ENCODE results near the gene NUDT3. TPM values are rescaled to one million over a fixed set of nuclear protein-coding genes. Genes with fewer than 3 reads are reported as not detected.

Gene NUDT3
- total RNA-seq, 2 donors from 2014 or later = 22.8 to 24.7 TPM

DNA sequence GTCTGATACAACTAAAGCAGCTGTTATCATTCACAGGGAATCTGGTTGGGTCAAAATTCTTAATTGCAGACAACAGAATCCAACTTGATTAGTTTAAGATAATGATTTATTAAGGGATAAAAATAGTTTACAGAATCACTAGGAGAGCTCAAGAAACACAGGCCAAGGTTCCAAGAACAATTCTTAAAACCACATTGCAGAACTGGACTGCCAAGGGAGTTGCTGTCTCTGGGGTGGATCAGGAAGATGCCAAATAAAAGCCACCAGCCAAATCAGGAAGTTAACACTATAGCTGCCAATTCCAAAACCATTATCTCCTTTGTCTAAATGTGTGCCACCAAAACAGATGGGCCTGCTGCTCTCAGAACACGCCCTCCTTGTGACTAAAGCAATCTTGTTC is 53.7 kb downstream of the NUDT3 start:
- TF ChIP-seq, protein P1, sequence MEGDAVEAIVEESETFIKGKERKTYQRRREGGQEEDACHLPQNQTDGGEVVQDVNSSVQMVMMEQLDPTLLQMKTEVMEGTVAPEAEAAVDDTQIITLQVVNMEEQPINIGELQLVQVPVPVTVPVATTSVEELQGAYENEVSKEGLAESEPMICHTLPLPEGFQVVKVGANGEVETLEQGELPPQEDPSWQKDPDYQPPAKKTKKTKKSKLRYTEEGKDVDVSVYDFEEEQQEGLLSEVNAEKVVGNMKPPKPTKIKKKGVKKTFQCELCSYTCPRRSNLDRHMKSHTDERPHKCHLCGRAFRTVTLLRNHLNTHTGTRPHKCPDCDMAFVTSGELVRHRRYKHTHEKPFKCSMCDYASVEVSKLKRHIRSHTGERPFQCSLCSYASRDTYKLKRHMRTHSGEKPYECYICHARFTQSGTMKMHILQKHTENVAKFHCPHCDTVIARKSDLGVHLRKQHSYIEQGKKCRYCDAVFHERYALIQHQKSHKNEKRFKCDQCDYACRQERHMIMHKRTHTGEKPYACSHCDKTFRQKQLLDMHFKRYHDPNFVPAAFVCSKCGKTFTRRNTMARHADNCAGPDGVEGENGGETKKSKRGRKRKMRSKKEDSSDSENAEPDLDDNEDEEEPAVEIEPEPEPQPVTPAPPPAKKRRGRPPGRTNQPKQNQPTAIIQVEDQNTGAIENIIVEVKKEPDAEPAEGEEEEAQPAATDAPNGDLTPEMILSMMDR (conservative IDR thresholded peaks at IDR 0.05) = no peak
- no peak overlapping the region for H3K27ac Mint-ChIP-seq
- H3K9ac ChIP-seq (ENCODE audit: extremely low read depth, low read length, poor library complexity, severe bottlenecking) = no peak overlapping the region
- no peak overlapping the region for H3K4me3 Mint-ChIP-seq
- peaks cover 11% of the 10 kb centered on the region for H3K36me3 Mint-ChIP-seq (ENCODE audit: low read depth)
- DNase-seq = no peak
- no peak overlapping the region for H3K27ac ChIP-seq (ENCODE audit: low read depth, low read length)
- H3K4me1 ChIP-seq (ENCODE audit: control insufficient read depth, insufficient read depth, low read length) = no peaks in the 10 kb centered on the region
- H3K9me3 Mint-ChIP-seq = no peaks in the 10 kb centered on the region
- H3K27me3 Mint-ChIP-seq (ENCODE audit: insufficient read depth) = no peaks in the 10 kb centered on the region
- H3K27me3 ChIP-seq (ENCODE audit: control insufficient read depth, insufficient read depth, low read length, poor library complexity, severe bottlenecking) = no peaks in the 10 kb centered on the region
- 95 to 100% methylated on average over 1 of the region's 1 CpG for WGBS, 2 experiments (ENCODE audit: insufficient coverage in 1 of 2, insufficient read length in 1 of 2)
- H3K36me3 ChIP-seq (ENCODE audit: control insufficient read depth, insufficient read depth, low read length) = peaks cover 38% of the 10 kb centered on the region
- no peaks in the 10 kb centered on the region for H3K9me3 ChIP-seq (ENCODE audit: control insufficient read depth, low read length)
- peaks cover 17% of the 10 kb centered on the region for H3K4me1 Mint-ChIP-seq
- H3K4me3 ChIP-seq (ENCODE audit: low read length) = no peak overlapping the region

DNA sequence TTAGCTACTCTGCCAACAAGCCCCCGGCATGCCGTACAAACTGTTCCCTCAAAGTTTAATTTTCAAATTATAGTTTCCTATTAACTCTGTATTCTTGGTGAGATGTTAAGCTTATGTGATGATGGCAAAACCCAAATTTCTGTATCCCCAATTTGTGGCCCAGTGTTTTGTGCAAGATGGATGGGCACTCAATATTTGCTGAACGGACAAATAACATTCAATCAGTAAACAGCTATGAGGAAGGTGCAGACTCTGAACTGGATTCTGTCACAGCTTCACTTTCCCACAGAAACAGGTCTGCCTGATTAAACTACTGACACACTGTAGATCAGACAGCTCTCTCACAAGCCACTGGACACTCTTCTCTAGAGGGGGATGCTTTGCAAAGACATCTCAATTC is 54.1 kb downstream of the NUDT3 start:
- no peak for DNase-seq
- WGBS, 2 experiments (ENCODE audit: insufficient coverage in 1 of 2, insufficient read length in 1 of 2) = 86 to 97% methylated on average over 1 to 3 of the region's 3 CpGs
- H3K36me3 Mint-ChIP-seq (ENCODE audit: low read depth) = peaks cover 11% of the 10 kb centered on the region
- no peak overlapping the region for H3K27ac Mint-ChIP-seq
- Histone ChIP-seq H3K9ac (ENCODE audit: extremely low read depth, low read length, poor library complexity, severe bottlenecking) (no peak overlapping the region), H3K9me3 (ENCODE audit: control insufficient read depth, low read length) (no peaks in the 10 kb centered on the region), H3K4me3 (ENCODE audit: low read length) (no peak overlapping the region), H3K36me3 (ENCODE audit: control insufficient read depth, insufficient read depth, low read length) (peaks cover 38% of the 10 kb centered on the region), H3K4me1 (ENCODE audit: control insufficient read depth, insufficient read depth, low read length) (no peaks in the 10 kb centered on the region), H3K27me3 (ENCODE audit: control insufficient read depth, insufficient read depth, low read length, poor library complexity, severe bottlenecking) (no peaks in the 10 kb centered on the region), H3K27ac (ENCODE audit: low read depth, low read length) (no peak overlapping the region)
- TF ChIP-seq, protein P1 (conservative IDR thresholded peaks at IDR 0.05) = no peak
- H3K4me1 Mint-ChIP-seq = peaks cover 17% of the 10 kb centered on the region
- no peaks in the 10 kb centered on the region for H3K9me3 Mint-ChIP-seq
- no peak overlapping the region for H3K4me3 Mint-ChIP-seq
- H3K27me3 Mint-ChIP-seq (ENCODE audit: insufficient read depth) = no peaks in the 10 kb centered on the region

DNA sequence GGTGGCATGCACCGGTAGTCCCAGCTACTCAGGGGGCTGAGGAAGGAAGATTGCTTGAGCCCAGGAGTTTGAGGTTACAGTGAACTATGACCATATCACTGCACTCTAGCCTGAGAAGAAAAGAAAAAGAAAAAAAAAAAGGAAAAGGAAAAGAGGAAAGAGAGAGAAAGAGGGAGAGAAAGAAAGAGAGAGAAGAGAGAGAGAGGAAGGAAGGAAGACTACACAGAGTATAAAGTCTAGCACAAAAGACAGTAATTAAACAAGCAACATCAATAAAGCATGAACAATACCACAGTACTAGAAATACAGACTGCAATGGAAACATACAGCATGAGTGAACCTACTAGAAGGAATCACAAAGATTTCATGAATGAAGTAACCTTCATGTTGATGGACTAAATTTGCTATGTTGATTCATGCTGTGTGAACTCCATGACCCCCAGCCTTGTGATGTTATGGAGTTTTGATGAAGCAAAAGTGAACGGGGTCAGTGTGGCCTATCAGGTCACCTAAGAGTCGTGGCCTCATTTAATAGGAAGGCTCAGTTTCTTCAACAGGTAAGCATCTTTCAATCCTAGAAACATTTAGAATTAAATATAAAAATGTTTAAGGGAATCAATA is 57.6 kb downstream of the NUDT3 start:
- peaks cover 27% of the 10 kb centered on the region for H3K36me3 ChIP-seq (ENCODE audit: control insufficient read depth, insufficient read depth, low read length)
- Mint-ChIP-seq H3K36me3 (ENCODE audit: low read depth) (peaks cover 14% of the 10 kb centered on the region), H3K27me3 (ENCODE audit: insufficient read depth) (no peaks in the 10 kb centered on the region), H3K9me3 (no peaks in the 10 kb centered on the region), H3K4me3 (no peak overlapping the region), H3K4me1 (peaks cover 10% of the 10 kb centered on the region), H3K27ac (no peak overlapping the region)
- no peaks in the 10 kb centered on the region for H3K4me1 ChIP-seq (ENCODE audit: control insufficient read depth, insufficient read depth, low read length)
- no peaks in the 10 kb centered on the region for H3K9me3 ChIP-seq (ENCODE audit: control insufficient read depth, low read length)
- H3K27me3 ChIP-seq (ENCODE audit: control insufficient read depth, insufficient read depth, low read length, poor library complexity, severe bottlenecking) = no peaks in the 10 kb centered on the region
- TF ChIP-seq, protein P1 (conservative IDR thresholded peaks at IDR 0.05) = no peak
- H3K9ac ChIP-seq (ENCODE audit: extremely low read depth, low read length, poor library complexity, severe bottlenecking) = no peak overlapping the region
- DNase-seq = no peak
- H3K27ac ChIP-seq (ENCODE audit: low read depth, low read length) = no peak overlapping the region
- 90 to 100% methylated on average over 2 to 3 of the region's 3 CpGs for WGBS, 2 experiments (ENCODE audit: insufficient coverage in 1 of 2, insufficient read length in 1 of 2)
- no peak overlapping the region for H3K4me3 ChIP-seq (ENCODE audit: low read length)
